Lung microvascular endothelial cell (primary cell): ENCODE results near the gene COL18A1. TPM values are rescaled to one million over a fixed set of nuclear protein-coding genes. Genes with fewer than 3 reads are reported as not detected.
"Not testable (repeated sequence)": the region's sequence is repeated elsewhere in the genome, so short reads cannot be mapped to it uniquely, and the experiment has no call there.

Source experiments
- DNase-seq, 2 donors: peaks; one replicate each; pipeline versions ENCODE4 v3.0.0 to v3.0.0-alpha.2; 2010; ENCODE audit warnings: low read depth in 2 of 2
- total RNA-seq: library from RNA; depleted of rRNA; stranded (reverse); fragments of >200 nt; gene quantifications from 2 replicates; pipeline ENCODE4 v1.2.1, GENCODE V29; 2014

COL18A1 gene
- total RNA-seq, 1 donor from 2014 or later = 139 TPM

DNA sequence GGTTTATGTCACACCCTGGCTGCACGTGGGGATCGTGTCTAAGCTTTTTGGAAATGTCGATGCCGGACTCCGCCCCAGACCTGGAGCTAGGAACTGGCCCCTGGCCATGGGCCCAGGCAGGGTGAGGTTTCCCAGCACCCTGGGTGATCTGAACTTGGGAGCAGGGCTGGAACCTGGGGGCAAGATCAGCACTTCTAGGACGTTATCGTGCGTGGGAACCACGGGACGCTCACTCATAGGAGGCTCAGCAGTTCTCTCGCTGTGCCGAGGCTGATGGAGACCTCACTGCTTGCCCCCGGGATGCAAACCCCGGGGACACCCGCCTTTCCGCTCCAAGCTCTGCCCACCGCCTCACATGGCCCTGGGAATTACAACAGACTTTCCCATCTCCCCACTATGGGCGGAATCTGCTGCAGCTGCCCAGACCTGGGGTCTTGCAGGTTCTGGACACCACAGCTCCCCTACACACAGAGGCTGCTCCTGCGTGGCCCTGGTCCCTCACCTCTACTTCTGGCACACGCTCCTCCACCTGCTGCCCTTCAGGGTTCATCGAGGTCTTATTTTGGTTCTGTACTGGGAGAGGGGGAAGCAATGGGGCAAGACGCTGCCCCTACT is 35.9 kb downstream of the COL18A1 start:
- no peak for DNase-seq

DNA sequence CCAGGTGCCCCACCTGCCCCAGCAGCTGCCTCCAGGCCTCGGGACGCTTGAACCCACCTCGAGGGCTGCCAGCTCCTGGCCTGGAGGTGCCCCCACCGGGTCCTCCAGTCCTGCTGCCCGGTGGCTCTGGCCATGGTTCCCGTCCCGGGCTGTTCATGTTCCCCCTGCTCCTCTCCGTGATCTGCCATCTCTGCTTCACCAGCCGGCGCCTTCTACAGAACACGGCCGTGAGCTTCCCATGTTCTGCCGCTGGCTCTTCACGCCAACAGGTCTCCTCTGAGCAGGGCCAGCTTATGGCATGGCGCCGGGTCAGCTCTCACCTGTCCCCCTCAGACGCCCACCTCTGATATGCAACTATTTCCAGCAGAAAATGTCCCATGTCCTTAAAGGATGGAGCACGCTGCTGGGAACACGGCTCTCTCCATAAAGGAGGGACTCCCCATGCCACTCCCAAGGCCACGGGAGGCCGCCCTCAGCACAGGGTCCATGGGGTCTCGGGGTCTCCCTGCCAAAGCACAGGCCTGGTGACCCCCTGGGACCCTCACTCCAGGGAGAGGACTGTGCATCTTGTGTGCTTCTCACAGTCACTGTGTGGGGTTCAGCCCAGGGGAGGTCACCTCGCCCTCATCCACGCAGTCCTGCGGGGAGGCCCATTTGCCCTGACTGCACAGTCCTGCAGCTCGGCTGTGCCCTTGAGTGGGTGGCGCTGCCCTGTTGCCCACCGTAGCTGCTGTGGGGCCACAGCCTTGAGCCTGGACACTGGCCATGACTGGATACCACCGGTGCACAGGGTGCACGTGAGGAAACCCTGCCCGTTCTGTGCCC is 36.7 kb downstream of the COL18A1 start:
- DNase-seq = no peak

DNA sequence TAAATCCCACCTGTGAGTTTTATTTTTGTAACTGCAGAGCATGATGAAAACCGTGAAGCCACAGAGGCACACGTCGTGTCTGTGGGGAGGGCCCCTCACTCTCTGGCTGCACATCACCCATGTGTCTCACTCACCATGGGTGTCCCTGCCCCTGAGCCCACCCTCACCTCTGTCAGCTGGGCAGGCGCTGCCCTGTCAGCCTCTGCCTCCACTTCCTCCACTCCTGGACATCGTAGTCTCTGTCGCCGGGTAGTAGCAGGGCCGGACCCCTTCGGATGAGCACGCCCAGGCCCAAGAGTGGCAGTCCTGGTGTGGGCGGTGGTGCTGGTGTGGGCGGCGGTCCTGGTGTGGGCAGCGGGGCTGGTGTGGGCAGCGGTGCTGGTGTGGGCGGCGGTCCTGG is 37.3 kb downstream of the COL18A1 start:
- DNase-seq = no peak

DNA sequence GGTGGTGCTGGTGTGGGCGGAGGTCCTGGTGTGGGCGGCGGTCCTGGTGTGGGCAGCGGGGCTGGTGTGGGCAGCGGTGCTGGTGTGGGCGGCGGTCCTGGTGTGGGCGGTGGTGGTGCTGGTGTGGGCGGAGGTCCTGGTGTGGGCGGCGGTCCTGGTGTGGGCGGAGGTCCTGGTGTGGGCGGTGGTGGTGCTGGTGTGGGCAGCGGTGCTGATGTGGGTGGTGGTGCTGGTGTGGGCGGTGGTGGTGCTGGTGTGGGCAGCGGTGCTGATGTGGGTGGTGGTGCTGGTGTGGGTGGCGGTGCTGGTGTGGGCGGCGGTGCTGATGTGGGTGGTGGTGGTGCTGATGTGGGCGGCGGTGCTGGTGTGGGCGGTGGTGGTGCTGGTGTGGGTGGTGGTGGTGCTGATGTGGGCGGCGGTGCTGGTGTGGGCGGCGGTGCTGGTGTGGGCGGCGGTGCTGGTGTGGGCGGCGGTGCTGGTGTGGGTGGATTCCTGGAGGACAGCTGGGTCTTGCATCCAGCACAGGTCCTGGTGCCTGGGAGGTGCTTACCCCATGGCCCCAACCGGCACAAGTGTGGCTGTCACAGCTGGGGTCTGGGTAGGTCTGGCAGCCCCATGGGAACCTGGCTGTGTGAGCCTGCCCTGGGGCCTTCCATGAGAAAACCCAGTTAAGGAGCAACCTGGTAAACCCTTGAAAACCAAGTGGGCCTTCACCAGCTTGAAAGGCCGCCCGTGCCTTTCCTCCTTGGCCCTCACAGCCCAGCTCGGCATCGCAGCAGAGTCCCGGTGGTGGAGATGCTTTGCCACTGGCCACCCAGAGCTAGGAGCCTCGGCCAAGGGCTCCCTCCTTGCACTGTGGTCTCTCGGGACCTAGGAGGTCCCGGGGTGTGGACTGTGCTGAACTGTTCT is 38.0 kb downstream of the COL18A1 start:
- DNase-seq = not testable (repeated sequence)

DNA sequence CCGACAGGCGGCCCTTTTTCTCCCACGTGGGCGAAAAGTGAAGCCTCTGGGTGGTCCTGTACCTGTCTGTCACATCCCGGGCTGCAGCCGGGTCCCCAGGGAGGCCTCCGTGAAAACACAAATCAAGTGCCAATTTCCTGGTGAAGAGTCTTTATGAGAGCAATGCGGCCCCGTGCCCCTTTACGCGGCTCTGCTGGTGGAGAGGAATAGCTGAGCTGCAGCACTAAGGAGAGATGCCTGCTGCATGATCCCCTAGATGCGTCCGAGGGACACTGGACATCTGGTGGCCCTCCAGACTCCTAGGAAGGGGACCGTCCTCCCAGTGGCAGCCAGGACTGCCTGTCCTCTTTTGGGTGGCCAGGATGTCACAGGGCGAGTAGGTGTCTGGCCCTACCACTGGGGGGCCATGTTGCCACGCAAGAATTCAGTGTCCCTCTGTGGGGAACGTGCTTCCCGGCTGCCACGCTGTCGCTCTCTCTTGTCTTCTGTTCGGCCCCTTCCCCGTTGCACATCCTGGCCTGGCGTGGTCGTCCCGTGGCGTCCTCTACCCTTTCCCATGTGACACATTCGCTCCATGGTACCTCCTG is 38.7 kb downstream of the COL18A1 start:
- DNase-seq = no peak

DNA sequence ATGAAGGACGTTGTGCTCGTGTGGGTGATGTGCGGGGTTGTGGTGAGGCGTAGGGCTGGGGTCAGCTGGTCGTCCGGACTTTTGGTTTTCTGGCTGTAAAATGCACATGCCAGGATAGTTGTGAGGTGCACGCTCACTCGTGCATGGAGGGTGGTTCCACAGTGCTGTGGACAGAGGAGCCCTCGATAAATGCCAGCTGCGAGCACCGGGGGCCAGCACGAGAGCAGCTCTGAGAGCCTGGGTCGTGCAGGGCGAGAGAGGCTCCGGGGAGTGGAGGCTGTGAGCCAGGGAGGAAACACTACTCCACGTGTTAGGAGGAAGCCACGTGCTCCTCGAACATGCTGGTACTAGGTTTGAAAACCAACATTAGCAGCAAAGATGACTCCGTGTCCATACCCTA is 39.4 kb downstream of the COL18A1 start:
- DNase-seq = no peak

DNA sequence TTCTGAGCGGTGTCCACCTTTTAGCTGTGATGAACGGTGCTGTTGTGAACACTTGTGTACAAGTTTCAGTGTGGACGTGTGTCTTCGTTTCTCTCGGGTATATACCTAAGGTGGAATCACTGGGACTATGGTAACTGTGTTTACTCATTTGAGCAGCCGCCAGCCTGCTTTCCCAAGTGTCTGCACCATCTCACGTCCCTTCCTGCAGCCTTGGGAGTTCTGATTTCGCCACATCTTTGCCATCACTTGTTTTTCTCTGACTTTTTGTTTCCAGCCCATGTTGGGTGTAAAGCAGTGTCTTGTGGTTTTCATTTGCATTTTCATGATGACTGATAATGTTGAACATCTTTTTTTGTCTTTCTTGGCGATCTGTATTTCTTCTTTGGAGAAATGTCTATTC is 40.4 kb downstream of the COL18A1 start:
- no peak for DNase-seq

DNA sequence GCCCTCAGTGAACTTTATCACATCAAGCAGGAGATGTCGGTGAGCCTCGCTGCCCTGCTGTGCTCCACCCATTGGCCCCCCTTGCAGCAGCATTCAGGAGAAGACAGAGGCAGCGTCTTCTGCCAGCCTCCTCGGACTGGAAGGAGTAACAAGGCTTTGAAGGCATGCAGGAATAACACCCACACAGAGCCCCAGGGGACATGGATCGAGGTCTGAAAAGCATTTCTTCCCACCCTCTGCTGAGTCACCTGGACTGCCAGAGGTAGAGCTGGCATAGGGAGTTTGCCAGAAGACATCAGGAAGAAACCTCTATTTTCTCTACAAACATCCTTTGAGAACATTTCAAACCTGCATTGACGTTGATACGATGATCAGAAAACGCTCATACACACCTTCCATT is 42.9 kb downstream of the COL18A1 start:
- no peak for DNase-seq

DNA sequence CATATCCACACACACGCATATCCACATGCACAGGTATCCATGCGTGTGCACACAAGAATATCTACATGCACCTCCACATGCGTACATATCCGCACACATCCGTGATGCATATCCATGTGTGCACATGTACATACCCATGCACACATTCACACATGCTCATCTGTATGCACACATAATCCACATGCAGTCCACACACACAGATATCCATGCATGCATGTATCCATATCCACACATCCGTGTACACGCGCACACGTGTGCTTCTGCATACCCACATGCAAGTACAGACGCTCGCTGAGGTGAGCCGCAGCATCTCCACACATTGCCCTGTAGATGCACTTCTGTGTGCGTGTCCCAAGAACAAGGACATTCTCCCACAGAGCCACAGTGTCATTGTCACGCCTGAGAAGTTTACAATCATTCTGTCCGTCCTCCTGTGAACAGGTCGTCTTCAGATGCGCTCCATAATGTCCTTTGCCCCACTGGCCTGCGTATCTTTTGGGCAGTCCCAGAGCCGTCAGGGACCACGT is 43.4 kb downstream of the COL18A1 start:
- DNase-seq = no peak

DNA sequence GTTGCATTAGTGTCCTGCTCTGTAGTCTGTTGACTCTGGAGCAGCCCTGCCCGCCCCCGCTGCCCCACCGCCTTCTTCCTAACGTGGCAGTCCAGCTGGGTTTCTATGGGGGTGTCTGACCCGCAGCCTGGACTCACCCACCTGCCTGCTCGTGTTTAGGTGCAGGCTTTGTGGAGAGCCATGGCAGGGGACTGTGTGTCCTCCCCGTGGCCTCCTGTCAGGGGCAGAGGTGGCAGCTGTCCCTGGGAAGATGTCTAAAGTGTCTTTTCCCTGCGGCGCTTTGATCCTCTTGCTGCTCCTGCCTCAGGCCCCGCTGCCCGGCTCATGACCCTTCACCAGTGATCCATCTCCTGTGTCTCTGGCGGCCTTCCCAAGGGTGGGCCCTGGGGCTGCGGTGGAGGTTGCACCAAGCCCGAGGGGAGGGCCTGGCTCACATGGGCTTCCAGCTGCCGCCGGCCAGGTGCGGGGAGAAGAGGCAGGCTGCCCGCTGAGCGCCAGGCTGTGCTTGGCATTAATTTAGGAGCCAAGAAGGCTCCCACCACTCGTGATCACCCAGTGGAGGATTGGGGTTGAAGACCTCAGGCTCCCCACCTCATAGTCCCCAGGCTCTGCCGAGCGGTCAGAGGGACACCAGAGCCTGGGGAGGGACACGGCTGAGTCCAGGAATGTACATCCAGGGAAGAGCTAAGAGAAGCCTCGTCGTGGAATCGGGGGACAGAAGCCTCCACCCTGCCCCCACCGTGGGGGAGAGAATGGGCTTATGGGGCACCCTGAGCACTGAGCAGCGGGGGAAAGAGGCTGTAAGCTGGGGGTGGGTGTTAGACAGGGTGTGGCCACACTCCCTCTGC is 44.1 kb downstream of the COL18A1 start:
- no peak for DNase-seq

DNA sequence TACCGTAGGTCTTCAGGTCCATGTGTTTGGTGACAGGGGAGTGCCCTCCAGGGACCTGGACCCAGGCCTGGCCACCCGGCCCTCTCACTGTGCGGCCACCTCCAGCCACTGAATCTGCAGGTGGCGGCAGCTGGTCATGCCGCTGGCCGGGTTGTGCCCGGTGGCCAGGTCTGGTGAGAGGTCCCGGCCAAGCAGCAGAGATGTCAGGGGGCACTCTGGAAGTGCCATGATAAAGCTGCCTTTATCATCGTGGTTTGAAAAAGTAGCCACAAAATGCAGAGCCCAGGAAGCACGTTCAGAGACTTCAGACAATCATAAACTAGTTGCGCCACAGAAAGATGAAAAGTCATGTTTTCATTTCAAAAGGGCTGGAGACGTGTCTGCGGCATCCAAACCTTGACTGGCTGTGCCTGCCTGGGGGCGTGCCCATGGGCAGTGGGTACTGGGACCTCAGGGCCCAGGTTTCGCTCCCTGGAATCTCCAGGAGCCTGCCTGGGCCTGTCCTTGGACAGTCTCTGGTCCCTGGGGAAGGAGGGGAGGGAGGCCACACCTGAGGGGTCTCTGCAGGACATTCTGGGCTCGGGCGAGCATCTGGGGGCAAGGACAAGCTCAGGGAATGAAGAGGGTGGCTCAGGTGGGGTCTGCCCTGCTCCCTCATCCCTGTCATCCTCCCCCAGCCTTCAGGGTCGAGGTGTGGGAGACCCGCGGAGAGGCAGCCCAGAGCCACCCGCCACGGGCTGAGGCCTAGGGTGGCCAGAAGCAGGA is 44.9 kb downstream of the COL18A1 start:
- no peak for DNase-seq

DNA sequence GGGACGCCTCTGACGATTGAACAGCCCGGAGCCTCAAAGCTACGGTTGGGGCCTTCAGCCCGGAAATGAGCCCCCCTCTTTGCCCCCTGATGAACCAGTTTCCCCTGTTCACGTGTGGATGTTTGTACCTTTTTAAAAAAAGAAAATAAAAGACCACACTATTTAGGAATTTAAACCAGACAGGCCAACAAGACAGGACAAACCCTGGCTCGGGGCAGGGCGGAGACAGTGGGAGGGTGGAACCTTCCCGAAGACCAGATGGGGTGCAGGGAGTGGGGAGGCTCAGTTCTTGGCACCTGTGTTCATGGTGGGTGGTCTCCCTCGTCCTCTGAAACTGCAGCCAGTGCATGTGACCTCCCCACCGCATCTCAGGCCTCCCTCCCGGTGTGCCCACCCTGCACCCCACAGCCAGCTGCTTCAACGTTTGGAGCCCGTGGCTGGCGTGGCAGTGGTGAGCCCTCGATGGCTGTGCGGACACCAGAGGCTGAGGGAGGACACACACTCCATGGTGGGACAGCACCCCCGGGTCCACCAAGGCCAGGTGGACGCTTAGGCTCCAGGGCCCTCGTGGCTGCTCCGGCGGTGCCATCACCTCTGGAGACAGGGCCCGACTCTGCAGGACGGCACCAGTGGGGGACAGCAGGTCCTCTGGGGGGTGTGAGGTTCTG is 45.6 kb downstream of the COL18A1 start:
- no peak for DNase-seq

DNA sequence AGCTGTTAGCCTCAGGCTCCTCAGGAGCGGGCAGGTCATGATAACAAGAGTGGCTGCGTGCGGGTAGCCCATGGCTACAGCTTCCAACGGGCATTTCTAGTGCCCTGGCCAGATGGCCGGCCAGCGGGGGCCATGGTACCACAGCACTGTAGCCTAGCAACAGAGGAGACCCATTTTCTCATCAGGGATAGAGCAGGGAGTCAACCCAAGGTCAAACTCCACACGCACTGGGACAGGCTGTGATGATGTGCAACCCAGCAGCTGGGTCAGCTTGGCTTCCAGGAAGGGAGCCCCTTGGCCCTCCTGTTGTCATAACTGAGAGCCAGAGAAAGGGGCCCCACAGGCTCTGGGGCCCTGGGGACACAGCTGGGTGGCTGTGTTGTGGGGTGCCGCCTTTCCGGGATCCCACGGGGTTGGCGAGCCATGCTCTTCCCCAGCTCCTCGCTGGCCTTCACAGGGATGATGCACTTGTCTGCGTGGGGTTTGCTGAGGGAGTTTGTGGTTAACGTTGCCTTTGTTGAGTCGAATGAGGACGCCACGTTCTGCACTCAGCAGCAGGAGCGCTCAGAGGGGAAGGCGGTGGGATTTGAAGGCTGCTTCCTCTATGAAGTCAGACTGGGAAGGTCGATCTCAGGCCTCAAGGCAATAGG is 46.3 kb downstream of the COL18A1 start:
- no peak for DNase-seq

DNA sequence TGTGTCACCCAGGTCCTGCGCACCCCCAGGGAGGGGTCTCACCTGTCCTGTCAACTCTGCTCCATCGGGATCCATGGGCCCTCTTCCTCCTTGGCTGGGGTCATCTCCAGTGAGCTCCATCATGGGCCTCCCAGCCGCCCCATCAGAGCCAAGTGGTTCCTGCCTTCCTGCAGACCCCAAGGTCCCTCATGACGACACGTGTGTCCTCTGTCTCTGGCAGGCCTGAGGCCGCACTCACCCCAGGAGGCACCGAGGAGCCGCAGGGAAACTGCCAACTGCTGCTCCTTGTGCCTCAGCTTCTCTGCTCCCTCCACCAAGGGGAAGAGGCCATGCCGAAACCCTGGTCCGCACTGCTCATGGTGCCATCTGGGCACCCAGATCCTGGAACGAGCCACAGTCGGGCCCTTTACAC is 46.8 kb downstream of the COL18A1 start:
- DNase-seq = no peak

DNA sequence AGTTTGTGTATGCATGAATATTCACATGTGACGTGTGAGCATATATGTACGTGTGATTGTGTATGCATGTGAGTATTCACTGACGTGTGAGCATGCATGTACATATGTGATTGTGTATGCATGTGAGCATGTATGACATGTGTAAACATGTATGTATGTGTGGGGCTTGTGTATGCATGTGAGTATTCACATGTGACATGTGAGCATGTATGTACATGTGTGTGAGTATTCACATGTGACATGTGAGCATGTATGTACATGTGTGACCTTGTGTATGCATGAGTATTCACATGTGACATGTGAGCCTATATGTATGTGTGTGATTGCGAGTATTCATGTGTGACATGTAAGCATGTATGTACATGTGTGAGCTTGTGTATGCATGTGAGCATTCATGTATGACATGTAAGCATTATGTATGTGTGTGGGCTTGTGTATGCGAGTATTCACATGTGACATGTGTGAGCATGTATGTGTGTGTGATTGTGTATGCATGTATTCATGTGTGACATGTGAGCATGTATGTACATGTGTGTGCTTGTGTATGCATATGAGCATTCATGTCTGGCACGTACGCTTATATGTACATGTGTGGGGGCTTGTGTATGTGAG is 47.8 kb downstream of the COL18A1 start:
- no peak for DNase-seq

DNA sequence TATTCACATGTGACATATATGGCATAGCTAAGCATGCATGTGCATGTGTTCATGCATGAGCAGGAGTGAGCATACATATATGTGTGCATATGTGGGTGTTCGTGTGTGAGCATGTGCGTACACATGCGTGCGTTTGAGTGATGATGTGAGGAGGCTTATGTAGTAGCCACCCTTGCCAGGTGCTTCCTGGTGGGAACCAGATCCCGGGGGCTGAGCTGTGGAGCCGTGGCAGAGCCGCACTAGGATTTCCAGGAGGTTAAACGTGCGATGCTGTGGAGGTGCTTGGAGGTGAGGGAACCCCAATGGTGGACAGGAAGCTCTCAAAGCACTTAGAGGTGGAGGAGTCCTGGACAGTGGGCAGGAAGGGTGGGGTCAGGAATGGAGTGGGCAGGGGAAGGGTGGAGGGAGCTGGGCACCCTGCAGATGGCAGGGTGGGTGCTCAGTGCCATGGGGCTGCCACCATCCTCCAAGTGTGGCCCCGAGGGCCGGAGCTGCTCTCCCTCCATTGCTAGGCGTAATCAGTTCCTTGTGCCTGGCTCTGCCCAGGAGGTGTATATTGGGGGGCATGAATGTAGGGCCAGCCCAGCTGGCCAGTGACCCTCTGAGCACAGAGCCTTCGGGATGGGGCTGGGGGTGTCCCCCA is 48.5 kb downstream of the COL18A1 start:
- DNase-seq = no peak

DNA sequence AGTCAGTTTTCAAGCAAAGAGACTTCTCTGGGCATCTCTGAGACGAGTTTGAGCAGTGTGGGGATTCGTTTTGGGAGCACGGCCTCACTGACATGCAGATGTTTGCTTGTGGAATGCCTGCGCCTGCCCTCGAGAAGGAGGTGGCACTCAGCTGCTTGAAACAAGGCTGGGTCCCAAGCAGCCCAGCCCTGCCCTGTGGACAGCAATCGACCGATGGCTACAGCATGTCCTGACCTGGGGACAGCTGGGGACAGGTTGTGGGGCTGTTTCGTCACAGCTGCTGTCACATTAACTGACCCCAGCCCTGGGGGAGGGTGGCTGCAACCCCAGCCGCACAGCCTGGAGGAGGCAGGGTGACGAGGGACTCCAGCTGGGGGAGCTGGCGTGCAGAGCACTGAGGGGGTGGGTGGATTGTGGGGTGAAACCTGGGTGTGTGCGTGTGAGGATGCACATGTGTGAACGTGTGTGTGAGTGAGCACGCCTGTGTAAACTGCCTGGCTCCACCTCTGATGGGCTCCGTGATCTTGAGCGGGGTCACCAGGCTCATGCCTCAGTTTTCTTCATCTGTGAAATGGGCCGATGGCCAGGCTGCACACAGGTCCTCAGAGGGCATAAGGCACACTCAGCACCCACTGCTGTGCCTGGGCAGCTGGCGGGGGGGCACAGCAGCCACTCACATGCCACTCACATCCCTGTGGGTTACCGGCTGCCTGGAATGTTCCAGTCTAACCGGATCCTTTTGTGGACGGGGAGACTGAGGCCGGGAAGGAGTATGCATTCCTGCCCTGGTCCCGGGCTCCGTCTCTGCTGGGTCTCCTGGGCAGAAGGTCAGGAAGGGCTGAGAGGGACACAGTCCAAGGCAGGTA is 49.3 kb downstream of the COL18A1 start:
- DNase-seq = no peak
